Ecto neural progenitor cell (in vitro differentiated cells): ENCODE data around the gene FNDC8.
"Not testable (repeated sequence)": the region's sequence is repeated elsewhere in the genome, so short reads cannot be mapped to it uniquely, and the experiment has no call there.

ENCODE experiments used
- DNase-seq: peaks from one replicate; pipeline ENCODE4 v3.0.0-alpha.2; 2018; ENCODE audit warnings: low spot score

Gene FNDC8

GRCh38 chr17:35144840-35145239 is 23.4 kb downstream of the FNDC8 start:
- DNase-seq, result no peak

GRCh38 chr17:35146214-35146833 is 24.9 kb downstream of the FNDC8 start:
- DNase-seq, result no peak

GRCh38 chr17:35147375-35147905 is 26.0 kb downstream of the FNDC8 start, which contains the start of gene UNC45B:
Gene UNC45B, plus strand, starts transcription at chr17:35147817. Its CDS starts 447 bp downstream, at chr17:35148264.
- no peak for DNase-seq

- no peak for DNase-seq
Observed at GRCh38 chr17:35148144-35148543, 26.7 kb downstream of the FNDC8 start.

- DNase-seq, result no peak
Observed at GRCh38 chr17:35149941-35150340, 28.5 kb downstream of the FNDC8 start.

- not testable (repeated sequence) for DNase-seq
Observed at GRCh38 chr17:35151080-35151479, 29.7 kb downstream of the FNDC8 start.

- no peak for DNase-seq
Observed at GRCh38 chr17:35152421-35153140, 31.2 kb downstream of the FNDC8 start.

DNA sequence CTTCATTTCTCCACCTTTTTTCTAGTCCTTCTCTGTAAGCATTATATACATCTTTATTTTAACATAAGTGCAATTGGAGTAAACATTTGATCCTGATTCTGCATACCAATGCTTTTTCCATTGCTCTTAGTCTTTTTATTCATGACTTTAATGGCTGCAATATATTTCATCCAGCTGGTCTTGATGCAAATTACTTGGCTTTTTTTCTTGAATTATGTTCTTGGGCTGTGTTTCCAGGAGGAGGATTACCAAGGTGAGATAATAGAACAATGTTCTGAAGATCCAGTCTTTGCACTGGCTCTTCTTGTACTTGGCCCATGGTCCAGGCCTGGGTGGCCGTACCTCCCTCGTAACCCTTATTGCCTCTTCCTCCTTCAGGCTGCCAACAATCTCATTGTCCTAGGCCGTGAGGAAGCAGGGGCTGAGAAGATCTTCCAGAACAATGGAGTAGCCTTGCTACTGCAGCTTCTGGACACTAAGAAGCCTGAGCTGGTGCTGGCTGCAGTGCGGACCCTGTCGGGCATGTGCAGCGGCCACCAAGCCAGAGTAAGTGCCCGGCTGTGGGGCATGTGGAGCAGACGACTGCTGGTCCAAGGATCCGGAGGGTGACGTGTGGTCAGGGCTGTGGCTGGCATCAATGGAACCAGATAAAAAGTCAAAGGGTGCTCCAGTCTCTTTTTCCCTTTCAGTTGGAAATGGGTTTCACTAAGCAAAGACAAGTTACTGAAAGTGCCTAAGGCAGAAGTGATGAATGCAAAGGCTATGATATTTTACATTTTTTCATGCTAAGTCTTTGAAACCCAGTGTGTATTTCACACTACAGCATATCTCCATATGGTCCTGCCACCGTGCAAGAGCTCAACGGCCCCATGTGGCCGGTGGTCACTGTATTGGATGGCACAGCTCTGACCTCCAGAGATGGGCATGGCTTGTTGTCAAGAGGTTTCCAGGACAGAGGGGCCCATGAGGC is 33.1 kb downstream of the FNDC8 start:
- no peak for DNase-seq

DNA sequence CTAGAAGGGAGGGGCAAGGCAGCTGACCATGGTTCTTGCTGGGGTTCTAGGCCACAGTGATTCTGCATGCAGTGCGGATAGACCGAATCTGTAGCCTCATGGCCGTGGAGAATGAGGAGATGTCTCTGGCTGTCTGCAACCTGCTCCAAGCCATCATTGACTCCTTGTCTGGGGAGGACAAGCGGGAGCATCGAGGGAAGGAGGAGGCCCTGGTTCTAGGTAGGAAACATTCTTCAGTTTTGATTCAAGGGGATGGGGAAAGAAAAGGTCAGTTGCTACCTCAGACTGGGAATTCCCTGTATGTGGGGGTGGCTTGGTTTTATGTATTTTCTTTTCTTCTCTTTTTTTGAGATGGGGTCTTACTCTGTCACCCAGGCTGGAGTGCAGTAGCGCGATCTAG is 33.8 kb downstream of the FNDC8 start:
- no peak for DNase-seq

DNA sequence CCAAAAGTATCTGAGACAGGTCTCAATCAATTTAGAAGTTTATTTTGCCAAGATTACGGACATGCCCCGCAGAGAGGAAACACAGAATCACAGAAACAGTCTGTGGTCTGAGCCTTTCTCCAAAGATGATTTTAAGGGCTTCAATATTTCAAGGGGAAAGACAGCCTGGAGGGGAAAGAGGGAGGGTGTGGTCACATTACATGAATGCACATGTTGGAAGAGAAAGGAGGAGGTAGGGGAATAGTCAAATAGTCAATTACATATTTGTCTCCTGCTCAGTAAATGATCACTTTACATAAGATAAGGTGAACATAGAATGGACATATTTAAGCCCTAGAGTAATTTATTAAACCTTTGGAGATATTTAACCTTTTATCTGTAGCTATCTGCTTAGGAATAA is 38.5 kb downstream of the FNDC8 start:
- no peak for DNase-seq

DNA sequence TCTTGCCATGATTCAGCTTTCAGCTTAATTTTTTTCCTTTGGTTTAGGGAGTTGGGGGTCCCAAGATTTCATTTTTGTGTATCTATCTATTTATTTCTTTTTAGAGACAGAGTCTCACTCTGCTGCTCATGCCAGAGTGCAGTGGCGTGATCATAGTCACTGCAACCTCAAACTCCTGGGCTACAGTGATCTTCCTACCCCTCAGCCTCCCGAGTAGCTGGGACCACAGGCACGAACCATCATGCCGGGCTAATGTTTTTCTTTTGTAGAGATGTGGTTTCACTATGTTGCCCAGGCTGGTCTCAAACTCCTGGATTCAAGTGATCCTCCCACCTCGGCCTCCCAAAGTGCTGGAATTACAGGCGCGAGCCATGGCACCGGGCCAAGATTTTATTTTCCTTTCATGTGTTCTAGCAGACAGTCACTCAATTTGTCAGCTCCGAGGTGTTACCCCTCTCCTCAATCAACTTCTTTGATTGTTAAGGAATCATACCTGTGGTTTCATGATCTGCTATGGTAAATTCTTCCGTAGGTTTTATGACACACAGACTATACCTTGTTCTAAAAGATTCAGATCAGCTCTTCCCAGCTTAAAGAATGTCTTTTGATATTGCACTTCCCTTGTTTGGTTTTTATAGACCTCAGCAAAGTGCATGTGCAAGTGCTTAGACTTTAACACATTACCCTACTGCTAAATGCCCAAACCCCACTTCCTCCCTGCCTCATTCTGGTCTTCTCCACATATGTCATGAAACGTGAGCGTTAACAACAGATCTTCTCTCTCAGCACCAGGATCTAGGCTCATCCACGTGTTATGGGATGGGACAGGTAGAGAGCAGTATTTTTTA is 39.2 kb downstream of the FNDC8 start:
- DNase-seq, result no peak

DNA sequence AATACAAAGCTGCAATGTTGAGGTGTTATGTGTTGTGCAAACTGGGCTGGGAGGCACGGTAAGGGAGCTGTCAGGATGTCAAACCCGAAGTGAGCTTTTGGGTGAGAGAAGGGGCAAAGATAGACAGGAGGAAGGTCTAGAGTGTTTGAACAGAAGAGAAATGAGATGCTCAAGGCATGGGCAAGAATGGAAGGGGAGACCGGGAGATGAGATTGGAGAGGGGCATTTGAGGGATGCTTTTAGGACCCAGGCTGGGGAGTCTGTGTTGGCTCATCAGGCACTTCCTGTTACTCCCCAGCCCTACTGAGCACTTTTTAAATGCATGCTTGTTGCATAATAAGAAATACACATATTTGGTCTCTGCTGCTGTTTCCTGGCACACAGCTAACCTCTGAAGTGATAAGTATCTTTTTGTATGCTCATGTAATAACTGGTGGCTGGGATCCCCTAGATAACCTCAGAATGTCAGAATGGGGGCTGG is 39.9 kb downstream of the FNDC8 start:
- no peak for DNase-seq

DNA sequence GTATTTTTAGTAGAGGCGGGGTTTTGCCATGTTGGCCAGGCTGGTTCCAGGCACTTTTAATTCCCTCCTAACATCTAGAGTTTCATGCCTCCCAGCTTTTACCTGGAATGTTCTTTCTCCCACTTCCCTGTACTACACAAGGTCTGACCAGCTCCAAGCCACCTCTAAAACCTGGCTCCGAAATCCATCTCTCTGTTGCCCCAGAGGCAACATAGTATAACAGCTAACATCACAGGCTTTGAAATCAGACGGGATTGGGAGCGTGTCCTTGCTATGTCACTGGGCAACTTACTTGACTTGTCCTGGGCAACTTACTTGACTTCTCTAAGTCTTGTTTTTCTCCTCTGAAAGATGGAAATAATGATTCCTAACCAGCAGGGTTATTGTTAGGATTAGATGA is 41.3 kb downstream of the FNDC8 start:
- DNase-seq, result no peak

GRCh38 chr17:35163886-35164285 is 42.5 kb downstream of the FNDC8 start:
- DNase-seq, result no peak

DNA sequence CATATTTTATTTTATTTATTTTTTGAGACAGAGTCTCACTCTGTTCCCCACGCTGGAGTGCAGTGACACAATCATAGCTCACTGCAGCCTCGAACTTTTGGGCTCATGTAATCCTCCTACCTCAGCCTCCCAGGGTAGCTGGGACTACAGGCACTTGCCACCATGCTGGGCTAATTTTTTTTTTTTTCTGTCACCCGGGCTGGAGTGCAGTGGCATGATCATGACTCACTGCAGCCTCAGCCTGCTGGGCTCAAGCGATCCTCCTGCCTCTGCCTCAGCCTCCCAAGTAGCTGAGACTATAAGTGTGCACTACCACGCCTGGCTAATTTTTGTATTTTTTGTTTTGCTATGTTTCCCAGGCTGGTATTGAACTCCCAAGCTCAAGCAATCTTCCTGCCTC is 43.3 kb downstream of the FNDC8 start:
- no peak for DNase-seq

DNA sequence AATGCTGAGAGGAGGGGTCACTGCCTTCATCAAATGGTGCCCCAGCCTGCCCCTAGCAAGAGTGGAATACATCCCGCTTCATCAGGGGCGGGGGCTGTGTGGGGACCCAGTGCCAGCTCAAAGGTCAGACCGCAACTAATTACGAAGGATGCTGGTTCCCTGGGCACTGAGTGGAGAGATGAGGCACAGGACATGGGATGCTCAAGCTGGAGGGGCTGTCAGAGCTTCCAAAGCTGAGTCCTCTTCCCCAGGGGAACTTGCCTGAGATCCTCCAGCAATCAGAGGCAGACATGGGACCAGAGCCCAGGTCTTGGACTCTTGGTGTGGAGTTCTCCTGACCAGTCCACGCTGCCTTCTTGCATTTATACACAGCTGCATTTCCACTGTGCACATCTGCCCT is 45.1 kb downstream of the FNDC8 start:
- no peak for DNase-seq

DNA sequence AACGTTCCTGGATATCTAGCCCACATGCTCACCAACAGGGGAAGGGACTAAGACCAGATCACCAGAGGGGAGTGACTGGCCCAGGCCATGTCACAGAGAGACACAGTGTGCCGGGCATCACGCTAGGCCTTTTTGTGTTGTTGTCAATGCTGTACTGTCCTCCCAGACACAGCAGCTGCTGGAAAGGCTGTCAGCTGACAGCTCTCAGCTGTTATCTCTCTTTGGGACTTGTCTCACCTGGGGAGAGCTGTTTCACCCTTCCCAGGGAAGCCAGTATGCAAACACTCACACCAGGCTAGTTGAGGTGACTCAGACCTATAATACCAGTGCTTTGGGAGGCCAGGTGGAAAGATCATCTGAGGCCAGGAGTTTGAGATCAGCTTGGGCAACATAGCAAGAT is 45.6 kb downstream of the FNDC8 start:
- no peak for DNase-seq

DNA sequence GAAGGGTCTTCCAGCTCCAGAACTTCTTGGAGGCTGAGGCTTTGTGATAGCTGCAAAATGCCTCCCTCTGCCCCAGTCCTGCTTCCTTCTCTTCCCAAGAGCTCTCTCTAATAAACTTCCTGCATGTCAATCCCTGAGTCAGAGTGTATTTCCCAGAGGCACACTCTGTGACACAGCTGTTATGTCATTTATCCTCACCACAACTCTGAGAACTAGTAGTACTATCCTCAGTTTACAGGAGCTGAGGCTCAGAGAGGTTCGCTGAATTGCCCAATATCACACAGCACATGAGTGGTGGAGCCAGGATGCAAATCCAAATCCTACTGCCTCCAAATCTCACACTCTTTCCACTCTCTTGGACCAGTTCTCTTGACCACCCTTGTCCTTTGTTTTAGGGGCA is 46.3 kb downstream of the FNDC8 start:
- DNase-seq, result no peak

DNA sequence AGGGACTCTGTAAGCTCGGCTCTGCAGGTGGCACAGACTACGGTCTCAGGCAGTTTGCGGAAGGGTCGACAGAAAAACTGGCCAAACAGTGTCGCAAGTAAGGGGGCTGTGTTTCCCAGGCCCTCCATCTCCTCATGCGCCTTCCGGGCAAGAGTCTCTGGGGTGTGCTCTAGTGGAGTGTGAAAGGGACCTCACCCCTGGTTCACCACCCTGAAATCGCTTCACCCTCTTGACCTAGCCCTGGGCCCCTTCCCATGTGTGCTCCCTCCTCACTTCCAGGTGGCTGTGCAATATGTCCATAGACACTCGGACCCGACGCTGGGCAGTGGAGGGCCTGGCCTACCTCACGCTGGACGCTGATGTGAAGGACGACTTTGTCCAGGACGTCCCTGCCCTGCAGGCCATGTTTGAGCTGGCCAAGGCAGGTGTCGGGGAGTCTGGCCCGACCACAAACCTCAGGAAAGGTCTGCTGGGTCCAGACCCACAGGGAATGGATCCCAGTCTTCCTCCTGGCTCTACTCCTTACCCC is 48.5 kb downstream of the FNDC8 start:
- no peak for DNase-seq

DNA sequence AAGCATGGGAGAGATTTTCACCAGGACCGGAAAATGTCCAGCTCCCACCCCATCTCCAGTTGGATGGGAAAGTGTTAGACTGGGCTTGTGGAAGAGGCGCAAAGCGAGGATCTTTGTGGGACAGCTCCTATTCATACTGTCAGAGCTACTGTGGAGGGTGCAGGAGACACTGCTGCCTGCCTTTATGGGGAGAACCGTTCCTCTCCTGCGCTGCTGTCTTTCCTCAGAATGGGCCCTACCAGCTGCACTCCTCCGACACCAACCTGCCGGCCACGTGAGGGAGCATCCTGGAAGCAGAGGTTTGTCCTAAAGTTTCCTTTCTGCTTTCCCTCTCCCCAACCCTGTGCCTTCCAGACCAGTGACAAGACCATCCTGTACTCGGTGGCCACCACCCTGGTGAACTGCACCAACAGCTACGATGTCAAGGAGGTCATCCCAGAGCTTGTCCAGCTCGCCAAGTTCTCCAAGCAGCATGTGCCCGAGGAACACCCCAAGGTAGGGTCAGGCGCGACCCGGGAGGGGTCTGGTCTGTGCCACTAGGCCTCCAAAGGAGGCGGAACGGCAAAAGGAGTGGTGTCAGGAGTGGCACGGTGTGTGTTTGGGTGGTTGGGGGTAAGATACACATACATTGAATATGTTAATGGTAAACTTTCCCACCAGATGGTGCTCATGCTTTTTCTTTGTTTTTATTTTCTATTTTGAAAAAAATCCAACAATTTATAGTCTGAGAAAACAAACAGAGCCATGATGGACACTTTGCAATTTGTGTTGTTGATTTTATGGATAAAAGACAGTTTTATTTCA is 49.8 kb downstream of the FNDC8 start:
- no peak for DNase-seq
